ENCODE data around the gene PCNX2.

DNA sequence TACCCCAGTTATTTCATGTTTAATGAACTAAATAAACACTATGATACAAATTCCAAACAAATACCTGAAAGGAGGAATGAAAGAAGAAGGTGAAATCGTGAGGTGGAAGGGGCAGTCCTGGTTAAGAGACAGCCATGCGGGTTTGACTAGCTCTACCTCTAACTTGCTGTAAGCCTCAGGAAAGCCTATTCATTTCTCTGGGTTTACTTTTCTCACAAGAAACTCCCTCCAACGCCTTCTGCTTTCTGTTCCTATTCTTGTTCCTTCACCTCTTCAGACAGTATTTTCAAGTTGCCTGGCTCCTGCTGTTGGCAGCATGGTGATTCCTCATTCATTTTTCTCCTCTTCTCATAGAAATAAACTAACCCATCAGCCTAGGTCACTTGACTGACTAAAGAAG is 252.7 kb downstream of the PCNX2 start:
- TF ChIP-seq EZH2phosphoT487 (IDR thresholded peaks at IDR 0.05; ENCODE audit: insufficient read depth, low read depth), result no peak
- TF ChIP-seq EZH2 (IDR thresholded peaks at IDR 0.05; ENCODE audit: insufficient read depth, poor library complexity, severe bottlenecking), result no peak

All from GM23248 (cell line).